OCI-LY3 (cell line): ENCODE data around the gene SAFB2.

ENCODE experiments used
- H2AFZ ChIP-seq: fragments of 200-600, 300-600 bp; shearing (Covaris generic); 2 replicates; pipeline ENCODE4 v1.6.0; 2014; ENCODE audit warnings: antibody characterized with exemption, low read depth, low read length
- H3K27ac ChIP-seq: fragments of 200-600, 300-600 bp; sonication (generic); 2 replicates; pipeline ENCODE4 v1.5.1; 2014; ENCODE audit warnings: mild to moderate bottlenecking, low read length, moderate library complexity, mixed read lengths
- H3K27me3 ChIP-seq: fragments of 200-600, 300-600 bp; sonication (generic); 2 replicates; pipeline ENCODE4 v1.6.1; 2014; ENCODE audit warnings: low read depth, low read length, mixed read lengths
- H3K36me3 ChIP-seq: fragments of 200-600, 300-600 bp; sonication (generic); replicated peaks from 2 replicates; pipeline ENCODE3; 2014; ENCODE audit warnings: low read depth, low read length, mixed read lengths
- H3K4me1 ChIP-seq: fragments of 300-600, 200-600 bp; sonication (generic); 2 replicates; pipeline ENCODE4 v1.6.1; 2014; ENCODE audit warnings: low read length, mixed read lengths
- H3K4me2 ChIP-seq: fragments of 200-600, 300-600 bp; sonication (generic); 2 replicates; pipeline ENCODE4 v1.6.1; 2014; ENCODE audit warnings: low read length, mixed read lengths
- H3K4me3 ChIP-seq: fragments of 300-600, 200-600 bp; sonication (generic); 2 replicates; pipeline ENCODE4 v1.5.1; 2014; ENCODE audit warnings: antibody characterized with exemption, mild to moderate bottlenecking, low read length, moderate library complexity
- H3K79me2 ChIP-seq: fragments of 300-600, 200-600 bp; shearing (Covaris generic); 2 replicates; pipeline ENCODE4 v1.6.1; 2014; ENCODE audit warnings: mild to moderate bottlenecking, low read length, mixed read lengths
- H3K9ac ChIP-seq: fragments of 300-600, 200-600 bp; shearing (Covaris generic); 2 replicates; pipeline ENCODE4 v1.6.0; 2014; ENCODE audit warnings: mild to moderate bottlenecking, low read length, moderate library complexity
- H3K9me3 ChIP-seq: fragments of 200-600, 300-600 bp; shearing (Covaris generic); 2 replicates; pipeline ENCODE4 v1.6.1; 2014; ENCODE audit warnings: low read length, mixed read lengths; ENCODE audit not compliant: insufficient read depth
- H4K20me1 ChIP-seq: fragments of 200-600, 300-600 bp; sonication (generic); 2 replicates; pipeline ENCODE4 v1.6.1; 2016; ENCODE audit warnings: low read length, mixed read lengths; ENCODE audit not compliant: insufficient read depth
- CTCF ChIP-seq: fragments of 200-600, 300-600 bp; sonication (generic); IDR thresholded peaks from 2 replicates; pipeline ENCODE4 v1.5.1; 2014; ENCODE audit warnings: antibody characterized with exemption, low read length, low read depth
- EZH2phosphoT487 ChIP-seq: fragments of 200-600 bp; shearing (Covaris generic); IDR thresholded peaks from 2 replicates; pipeline ENCODE4 v1.6.1; 2018; ENCODE audit warnings: antibody characterized with exemption, mixed run types, low read depth

Gene SAFB2

GRCh38 chr19:5579697-5580096 is 42.9 kb downstream of the SAFB2 start:
- no peaks in the 10 kb centered on the region for H3K79me2 ChIP-seq
- H3K4me1 ChIP-seq, result no peaks in the 10 kb centered on the region
- no peaks in the 10 kb centered on the region for H3K27me3 ChIP-seq
- TF ChIP-seq CTCF, result no peak
- no peak for TF ChIP-seq EZH2phosphoT487
- no peak overlapping the region for H3K4me2 ChIP-seq
- H3K9me3 ChIP-seq, result no peaks in the 10 kb centered on the region
- no peak overlapping the region for H2AFZ ChIP-seq
- no peak overlapping the region for H3K4me3 ChIP-seq
- peaks cover 7% of the 10 kb centered on the region; the same call in 1 of the 2 replicates for H4K20me1 ChIP-seq
- H3K27ac ChIP-seq, result no peak overlapping the region
- H3K36me3 ChIP-seq, result peaks cover 4% of the 10 kb centered on the region
- no peak overlapping the region for H3K9ac ChIP-seq

- H3K27me3 ChIP-seq, result no peaks in the 10 kb centered on the region
- no peaks in the 10 kb centered on the region for H3K9me3 ChIP-seq
- peaks cover 7% of the 10 kb centered on the region; the same call in 1 of the 2 replicates for H4K20me1 ChIP-seq
- H3K9ac ChIP-seq, result no peak overlapping the region
- H3K79me2 ChIP-seq, result no peaks in the 10 kb centered on the region
- H3K36me3 ChIP-seq, result peaks cover 4% of the 10 kb centered on the region
- no peak overlapping the region for H3K4me3 ChIP-seq
- H3K4me2 ChIP-seq, result no peak overlapping the region
- H3K4me1 ChIP-seq, result no peaks in the 10 kb centered on the region
- TF ChIP-seq EZH2phosphoT487, result no peak
- TF ChIP-seq CTCF, result no peak
- H3K27ac ChIP-seq, result no peak overlapping the region
- no peak overlapping the region for H2AFZ ChIP-seq
Observed at GRCh38 chr19:5579286-5579685, 43.3 kb downstream of the SAFB2 start.

GRCh38 chr19:5578097-5578846 is 44.3 kb downstream of the SAFB2 start:
- no peak overlapping the region for H3K27ac ChIP-seq

More at GRCh38 chr19:5578097-5578846, 44.3 kb downstream of the SAFB2 start:
- Histone ChIP-seq H2AFZ (peak overlapping the region; percentile 12; the same call in 1 of the 2 replicates), H3K9ac (no peak overlapping the region), H3K4me2 (peak overlapping the region; percentile 57), H3K27me3 (no peaks in the 10 kb centered on the region), H4K20me1 (0 out of 2 replicates have a peak, but pooled peaks cover 7% of the 10 kb centered on the region), H3K4me3 (peak overlapping the region; percentile 37; the same call in 1 of the 2 replicates), H3K36me3 (peaks cover 4% of the 10 kb centered on the region), H3K4me1 (no peaks in the 10 kb centered on the region), H3K9me3 (no peaks in the 10 kb centered on the region), H3K79me2 (no peaks in the 10 kb centered on the region)
- TF ChIP-seq CTCF (peak; percentile 94), EZH2phosphoT487 (no peak)
